ENCODE data around the gene HPS5.
"Not testable (repeated sequence)": the region's sequence is repeated elsewhere in the genome, so short reads cannot be mapped to it uniquely, and the experiment has no call there.

HPS5 gene

DNA sequence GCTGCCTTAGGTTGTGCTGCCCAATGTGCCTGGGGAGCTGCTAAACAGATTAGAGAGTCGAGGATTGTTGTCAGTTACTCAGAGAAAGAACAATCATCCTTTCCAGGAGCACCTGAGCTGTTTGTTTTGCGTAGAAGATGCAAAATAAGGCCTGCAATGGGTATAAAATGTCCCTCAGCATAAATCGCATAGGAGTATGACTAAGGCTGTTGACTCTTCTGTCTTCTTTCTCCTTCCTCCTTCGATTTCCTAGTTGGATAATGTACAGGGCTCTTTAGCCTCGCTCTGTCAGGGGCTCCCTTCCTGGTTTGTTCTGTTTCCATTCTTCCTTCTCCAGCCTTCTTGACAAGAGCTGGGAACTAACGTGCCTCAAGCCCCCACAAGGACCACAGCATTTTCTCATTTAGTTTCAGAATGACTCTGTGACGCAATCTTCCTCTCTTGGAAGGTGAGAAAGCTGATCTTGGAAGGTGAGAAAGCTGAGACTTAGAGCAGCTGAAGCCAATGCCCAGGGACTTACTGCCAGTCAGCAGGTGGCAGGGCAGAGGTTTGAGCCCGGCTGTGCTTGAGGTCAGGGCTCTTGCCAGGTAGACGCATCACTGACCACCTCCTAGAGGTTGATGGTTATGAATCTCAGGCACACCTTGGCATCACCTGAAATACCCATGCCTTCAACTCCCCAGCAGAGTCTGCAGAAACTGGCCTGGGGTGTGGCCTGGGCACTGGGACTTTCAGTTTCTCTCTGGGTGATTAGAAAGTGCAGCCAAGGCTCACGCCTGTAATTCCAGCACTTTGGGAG, 54.4 kb downstream of the HPS5 start:
- not testable (repeated sequence) for DNase-seq

DNA sequence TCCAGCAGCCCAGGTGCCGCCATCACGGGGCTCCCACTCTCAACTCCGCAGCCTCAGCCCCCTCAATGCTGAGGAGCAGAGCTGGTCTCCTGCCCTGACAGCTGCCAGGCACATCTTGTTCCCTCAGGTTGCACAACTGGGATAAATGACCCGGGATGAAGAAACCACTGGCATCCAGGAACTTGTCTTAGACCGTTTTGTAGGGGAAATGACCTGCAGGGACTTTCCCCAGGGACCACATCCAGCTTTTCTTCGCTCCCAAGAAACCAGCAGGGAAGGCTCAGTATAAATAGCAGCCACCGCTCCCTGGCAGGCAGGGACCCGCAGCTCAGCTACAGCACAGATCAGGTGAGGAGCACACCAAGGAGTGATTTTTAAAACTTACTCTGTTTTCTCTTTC, 56.0 kb downstream of the HPS5 start, which contains the start of gene SAA1:
SAA1 (plus strand) TSS at position 316 of the 400 bp plus-strand sequence. CDS start 624 bp downstream, outside the sequence.
- no peak for DNase-seq

DNA sequence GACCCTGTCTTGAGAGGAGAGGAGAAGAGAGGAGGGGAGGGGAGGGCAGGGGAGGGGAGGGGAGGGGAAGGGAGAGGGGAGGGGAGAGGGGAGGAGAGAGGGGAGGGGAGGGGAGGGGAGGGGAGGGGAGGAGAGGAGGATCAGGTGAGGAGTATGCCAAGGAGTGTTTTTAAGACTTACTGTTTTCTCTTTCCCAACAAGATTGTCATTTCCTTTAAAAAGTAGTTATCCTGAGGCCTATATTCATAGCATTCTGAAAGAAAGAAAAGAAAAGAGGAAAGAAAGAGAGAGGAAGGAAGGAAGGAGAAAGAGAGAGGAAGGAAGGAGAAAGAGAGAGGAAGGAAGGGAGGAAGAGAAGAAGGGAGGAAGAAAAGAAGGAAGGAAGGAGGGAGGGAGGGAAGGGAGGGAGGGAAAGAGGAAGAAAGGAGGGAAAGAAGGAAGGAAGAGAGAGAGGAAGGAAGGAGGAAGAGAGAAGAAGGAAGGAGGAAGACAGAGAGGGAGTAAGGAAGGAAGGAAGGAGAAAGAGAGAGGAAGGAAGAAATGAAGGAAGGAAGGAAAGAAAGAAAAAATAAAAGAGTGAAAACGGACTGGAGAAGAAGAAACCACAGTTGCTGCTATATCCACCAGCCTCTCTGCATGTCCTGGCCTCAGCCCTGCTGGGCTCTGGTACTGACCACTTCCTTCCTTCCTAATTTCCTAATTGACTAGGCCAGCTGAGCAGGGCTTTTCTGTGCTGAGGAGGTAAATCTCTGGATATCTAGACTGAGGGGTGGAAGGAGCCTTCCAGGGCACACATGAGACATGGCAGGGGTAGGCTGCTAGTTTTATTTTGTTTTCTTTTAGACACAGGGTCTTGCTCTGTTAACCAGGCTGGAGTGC, 57.0 kb downstream of the HPS5 start:
- no peak for DNase-seq

DNA sequence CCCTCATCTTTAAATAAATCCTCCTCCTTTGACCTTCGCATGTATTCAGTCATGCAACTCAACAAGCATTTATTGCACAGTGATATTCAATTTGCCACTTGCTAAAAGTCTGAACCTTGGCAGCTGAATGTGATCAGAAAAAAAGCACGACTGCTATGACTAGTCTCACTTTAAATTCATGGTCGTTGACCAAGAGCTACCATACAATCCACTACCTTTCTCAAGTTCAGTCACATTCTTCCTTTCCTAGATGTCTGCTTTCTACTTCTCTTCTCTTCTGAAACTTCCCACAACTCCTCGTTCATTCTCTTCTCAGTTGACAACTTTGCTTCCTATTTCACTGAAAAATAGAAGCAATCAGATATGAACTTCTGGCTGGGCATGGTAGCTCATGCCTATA, 57.9 kb downstream of the HPS5 start:
- DNase-seq: no peak

DNA sequence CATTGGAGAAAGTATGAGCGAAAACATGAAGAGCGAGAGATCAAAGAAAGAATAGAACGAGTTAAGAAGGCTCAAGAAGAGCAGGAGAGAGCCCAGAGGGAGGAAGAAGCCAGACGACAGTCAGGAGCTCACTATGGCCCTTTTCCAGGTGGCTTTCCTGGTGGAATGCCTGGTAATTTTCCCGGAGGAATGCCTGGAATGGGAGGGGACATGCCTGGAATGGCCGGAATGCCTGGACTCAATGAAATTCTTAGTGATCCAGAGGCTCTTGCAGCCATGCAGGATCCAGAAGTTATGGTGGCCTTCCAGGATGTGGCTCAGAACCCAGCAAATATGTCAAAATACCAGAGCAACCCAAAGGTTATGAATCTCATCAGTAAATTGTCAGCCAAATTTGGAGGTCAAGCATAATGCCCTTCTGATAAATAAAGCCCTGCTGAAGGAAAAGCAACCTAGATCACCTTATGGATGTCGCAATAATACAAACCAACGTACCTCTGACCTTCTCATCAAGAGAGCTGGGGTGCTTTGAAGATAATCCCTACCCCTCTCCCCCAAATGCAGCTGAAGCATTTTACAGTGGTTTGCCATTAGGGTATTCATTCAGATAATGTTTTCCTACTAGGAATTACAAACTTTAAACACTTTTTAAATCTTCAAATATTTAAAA, 59.1 kb downstream of the HPS5 start:
- not testable (repeated sequence) for DNase-seq

DNA sequence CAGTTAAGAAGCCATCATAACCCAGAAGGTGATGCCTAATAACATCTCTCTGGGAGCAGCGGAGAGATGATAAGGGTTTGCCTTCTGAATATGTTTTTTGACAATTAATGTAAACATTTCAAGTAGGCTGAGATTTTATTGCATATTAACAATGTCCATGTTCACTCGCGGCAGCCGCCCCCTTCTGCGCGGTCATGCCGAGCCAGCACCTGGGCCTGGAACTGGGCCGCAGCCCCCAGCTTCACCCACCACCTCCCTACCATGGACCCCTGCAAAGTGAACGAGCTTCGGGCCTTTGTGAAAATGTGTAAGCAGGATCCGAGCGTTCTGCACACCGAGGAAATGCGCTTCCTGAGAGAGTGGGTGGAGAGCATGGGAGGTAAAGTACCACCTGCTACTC, 60.2 kb downstream of the HPS5 start:
- DNase-seq: no peak

DNA sequence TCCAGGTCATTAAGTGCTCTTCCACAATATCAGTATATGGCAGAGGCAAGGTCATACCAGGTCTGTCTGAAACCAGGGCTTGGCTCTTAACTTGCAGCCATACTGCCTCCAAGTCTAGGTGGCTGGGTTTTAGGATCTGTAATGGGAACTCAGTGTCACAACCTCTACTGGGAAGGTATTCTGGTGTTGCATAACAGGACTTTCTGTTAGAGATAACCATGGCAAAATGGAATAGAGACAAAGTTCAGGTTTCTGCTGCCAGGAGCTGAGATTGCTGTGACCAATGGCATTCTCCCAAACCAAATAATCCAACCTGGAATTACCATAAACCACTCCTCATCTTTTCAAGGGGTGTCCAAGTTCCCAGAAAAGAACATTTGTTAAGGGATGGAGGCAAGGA, 62.7 kb downstream of the HPS5 start:
- no peak for DNase-seq

DNA sequence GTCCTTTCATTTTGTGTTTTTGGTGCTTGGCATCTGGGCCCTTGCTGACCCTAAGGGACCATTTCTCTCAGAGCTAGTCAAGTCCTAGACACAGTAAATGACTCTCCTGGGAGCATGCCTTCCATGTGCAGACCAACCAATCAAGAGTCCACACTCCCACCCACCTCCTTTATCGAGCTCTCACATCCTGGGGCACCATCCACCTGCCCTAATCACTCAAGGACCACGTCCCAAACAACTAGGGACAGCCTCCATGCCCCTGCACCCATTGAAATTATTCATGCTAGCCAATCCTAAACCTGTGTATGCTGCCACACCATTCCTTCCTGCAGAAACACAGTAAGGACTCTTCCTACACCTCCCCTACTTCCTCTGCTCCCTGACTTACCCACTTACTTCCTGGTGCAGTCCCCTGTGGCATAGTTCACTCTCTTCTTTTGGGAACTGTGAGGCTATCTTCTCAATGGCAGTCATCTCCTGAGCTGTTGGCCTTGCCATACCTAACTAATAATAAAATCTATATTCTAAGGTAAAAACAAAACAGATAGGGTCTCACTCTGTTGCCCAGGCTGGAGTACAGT, 67.1 kb downstream of the HPS5 start:
- DNase-seq: no peak

DNA sequence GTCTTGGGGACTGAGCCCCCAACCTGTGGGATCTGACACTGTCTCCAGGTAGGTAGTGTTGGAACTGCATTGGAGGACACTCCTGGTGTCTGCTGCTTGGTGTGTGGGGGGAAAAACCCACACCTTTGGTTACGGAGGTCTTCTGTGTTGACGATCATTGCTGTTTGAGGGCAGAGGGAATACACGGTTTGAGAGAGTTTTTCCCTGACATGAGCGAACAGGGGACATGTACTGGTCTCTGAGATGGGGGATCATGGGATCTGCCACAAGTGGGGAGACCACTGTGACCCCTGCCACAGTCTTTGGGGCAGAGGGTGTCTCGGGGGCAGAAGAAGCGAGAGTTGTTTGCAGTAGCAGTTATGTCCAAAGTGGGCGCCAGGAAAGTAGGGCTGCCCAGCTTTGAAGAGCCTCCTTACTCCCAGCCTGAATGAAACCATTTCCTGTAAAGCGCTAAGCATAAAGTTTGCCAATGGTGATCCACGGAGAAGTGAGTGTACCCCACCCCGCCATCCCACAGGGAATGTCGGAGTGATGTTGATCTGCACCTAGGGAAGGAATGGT, 68.1 kb downstream of the HPS5 start:
- no peak for DNase-seq

DNA sequence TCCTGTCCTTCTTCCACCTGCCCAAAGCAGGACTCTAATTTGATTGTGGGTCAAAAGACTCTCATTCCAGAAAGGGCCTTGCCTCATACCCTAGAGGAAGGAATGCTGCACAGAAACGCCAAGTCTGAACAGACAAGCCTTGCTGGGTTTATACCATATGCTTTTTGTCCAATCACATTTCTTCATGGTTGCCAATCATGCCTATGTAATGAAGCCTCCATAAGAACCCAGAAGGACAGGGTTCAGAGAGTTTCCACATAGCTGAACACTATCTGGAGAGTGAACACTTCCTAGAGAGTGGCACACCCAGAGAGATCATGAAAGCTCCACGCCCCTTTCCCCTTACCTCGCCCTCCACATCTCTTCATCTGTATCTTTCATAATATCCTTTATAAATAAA, 68.7 kb downstream of the HPS5 start:
- no peak for DNase-seq

DNA sequence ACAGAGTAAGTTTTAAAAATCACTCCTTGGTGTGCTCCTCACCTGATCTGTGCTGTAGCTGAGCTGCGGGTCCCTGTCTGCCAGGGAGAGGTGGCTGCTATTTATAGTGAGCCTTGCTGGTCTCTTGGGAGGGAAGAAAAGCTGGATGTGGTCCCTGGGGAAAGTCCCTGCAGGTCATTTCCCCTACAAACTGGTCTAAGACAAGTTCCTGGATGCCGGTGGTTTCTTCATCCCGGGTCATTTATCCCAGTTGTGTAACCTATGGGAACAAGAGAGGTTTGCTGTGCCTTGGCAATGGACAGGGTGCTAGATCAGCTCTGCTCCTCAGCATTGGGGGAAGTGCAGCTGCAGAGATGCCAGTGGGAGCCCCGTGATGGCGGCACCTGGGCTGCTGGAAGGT, 73.4 kb downstream of the HPS5 start, which contains the start of gene SAA2:
SAA2 (minus strand) TSS at position 108 of the 400 bp plus-strand sequence. CDS start 657 bp downstream, outside the sequence.
- DNase-seq: no peak

DNA sequence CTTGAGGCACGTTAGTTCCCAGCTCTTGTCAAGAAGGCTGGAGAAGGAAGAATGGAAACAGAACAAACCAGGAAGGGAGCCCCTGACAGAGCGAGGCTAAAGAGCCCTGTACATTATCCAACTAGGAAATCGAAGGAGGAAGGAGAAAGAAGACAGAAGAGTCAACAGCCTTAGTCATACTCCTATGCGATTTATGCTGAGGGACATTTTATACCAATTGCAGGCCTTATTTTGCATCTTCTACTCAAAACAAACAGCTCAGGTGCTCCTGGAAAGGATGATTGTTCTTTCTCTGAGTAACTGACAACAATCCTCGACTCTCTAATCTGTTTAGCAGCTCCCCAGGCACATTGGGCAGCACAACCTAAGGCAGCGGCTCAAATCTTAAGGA, 74.8 kb downstream of the HPS5 start:
- DNase-seq: not testable (repeated sequence)

DNA sequence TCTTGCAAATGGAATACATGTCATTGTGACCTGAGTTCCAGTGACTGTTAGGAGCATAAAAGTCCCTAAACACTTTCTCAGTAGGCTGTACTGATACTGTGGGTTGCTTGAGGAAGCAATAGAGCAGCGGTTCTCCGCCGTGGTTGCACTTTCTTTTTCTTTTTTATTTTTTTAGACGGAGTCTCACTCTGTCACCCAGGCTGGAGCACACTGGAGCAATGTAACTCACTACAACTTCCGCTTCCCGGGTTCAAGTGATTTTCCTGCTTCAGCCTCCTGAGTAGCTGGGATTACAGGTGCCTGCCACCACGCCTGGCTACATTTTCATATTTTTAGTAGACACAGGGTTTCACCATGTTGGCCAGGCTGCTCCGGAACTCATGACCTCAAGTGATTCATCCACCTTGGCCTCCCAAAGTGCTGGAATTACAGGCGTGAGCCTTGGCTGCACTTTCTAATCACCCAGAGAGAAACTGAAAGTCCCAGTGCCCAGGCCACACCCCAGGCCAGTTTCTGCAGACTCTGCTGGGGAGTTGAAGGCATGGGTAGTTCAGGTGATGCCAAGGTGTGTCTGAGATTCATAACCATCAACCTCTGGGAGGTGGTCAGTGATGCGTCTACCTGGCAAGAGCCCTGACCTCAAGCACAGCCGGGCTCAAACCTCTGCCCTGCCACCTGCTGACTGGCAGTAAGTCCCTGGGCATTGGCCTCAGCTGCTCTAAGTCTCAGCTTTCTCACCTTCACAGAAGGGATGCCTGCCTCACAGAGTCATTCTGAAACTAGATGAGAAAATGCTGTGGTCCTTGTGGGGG, 75.4 kb downstream of the HPS5 start:
- not testable (repeated sequence) for DNase-seq

DNA sequence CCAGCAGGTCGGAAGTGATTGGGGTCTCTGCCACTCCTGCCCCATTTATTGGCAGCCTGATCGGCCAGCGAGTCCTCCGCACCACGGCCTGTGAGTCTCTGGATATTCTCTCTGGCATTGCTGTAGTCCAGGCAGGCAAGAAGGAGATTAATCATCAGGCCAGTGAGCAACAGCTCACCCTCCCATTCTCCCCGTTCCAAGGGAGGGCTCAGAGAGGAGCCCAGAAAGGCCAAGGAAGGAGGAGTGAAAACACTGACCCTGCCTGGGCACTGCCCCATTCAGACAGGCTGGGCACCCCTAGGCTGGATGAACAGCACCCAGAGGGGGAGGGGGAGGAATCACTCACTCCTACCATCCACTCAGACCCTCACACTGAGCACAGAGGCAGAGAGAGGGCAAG, 76.5 kb downstream of the HPS5 start:
- no peak for DNase-seq

DNA sequence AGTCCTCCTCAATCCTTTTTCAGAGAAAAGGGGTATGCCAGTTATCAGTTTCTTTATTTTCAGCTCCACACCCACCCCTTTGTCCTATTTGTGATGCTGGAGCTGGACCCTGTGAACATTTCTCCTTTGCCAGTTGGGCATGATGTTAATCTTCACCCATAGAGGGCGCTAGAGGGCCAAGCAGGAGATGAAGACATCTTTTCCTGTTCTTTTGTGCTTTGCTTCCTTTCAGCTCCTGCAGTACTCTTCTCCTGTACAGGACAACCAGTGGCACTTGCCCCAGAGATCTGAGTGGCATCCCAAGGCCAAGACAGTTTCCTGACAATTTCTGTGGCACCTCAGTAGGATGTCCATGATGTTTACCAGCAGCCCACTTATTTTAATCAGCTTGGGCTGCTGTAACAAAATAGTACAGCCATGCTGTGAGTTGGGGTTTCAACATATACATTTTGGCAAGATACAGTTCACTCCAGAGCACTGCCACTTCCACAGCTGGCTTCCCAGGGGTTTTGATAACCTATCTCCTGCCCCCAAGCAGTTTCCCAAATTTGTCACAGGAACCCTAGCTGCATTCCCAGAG, 78.1 kb downstream of the HPS5 start:
- DNase-seq: peak; percentile 50

DNA sequence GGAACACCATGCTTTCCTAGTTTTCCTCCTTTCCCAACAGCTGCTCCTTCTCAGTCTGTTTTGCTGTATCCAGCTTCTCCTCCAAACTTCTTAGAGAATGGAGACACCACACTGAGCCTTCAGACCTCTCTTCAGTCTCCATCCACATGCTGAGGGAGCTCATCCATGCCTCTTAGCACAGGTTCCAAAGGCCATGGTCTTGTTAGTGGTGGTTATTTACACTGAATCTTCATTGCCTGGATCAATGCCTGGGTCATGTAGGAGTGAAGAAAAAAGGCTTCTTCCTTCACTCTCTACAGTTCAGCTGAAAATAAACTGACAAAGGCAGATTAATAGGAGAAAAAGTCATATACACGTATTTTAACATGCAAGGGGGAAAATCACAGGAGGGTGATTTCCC, 82.3 kb downstream of the HPS5 start:
- DNase-seq: no peak

DNA sequence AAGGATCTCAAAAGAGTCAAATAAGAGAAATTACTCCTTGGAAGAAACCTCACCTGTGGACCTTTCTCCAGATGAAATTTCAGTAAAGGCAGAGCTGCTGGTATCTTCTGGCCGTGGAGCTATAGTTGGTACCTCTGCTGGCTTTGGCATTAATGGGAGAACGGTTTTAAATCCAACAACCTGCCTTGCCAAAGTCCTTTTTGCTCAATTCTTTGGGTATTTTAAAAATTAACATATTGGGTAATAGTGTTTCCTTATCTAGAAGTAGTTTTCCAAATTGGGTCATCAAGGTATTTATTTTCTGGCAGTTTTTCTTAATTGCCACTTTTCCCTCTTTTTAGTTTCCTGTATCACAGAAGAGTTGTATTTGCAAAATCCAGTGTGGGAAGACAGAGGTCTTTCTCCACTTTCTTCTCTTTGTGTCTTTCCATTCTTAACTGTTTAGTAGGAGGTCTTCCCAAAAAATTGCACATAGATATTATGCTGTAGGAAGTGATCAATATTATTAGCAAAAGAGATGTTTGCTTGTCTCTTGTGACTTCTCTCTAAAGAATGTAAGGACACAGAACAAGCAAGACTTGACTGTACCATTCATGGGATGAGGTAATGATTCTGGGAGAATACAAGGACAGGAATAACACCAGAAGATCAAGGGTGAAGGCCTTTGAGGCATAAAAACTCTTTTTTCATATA, 85.1 kb downstream of the HPS5 start, which contains the start of gene SAA4:
SAA4 (minus strand) TSS at position 139 of the 693 bp plus-strand sequence. CDS start 876 bp downstream, outside the sequence.
- no peak for DNase-seq

DNA sequence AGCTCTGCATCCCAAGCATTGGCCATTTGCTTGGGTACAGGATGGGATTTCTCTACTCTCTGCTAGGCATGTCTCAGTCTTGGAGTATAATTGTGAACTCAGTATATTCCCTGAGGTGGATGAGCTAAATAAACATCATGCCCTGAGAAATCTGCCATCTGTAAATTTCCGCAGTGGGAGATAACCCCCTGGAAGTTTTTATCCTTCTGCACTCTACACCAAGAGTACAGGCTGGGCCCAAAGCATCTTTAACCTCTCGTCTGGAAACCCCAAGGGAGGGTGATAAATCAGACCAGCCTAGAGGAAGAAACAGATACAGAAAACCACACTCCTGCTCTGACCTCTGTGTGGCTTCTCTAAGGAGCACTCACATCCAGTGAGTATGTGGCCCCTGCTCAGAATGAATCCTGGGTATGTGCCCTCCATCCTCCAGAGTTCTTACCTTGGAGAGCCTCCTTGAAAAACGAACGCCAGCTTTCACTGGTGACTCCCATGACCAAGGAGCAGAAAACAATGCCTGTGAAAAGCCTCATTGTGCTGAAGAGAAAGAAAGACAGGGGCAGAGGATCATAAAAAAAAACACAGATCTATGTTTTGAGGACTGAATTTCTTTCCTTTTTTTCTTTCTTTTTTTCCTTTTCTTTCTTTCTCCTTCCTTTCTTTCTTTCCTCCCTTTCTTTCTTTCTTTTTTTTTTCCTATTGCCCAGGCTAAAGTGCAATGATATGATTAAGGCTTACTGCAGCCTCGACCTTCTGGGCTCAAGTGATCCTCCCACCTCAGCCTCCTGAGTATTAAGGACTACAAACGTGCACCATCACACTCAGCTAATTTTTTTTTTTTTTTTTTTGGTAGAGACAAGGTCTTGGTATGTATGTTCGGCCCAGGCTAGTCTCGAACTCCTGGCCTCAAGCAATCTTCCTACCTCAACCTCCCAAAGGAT, 86.3 kb downstream of the HPS5 start:
- no peak for DNase-seq

DNA sequence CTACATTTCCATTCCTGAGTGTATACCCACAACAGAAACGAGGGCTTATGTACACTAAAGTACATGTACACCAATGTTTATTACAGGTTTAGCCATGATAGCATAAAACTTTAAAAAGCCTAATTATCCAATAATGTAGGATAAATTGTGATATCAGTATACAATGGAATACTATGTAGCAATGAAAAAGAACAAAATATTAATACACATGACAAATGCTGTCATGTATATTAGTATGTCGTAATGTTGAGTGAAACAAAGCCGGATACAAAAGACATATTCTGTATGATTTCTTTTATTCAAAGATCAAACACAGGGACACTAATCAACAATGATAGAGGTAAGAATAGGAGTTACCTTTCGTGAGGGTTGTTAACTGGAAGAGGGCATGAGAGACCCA, 88.0 kb downstream of the HPS5 start:
- no peak for DNase-seq

Data from COR-L47 (cell line).